HEK293 (cell line): ENCODE results near the gene ACTN4.

Experiments used
- KLF16 ChIP-seq: fragments of 450-650 bp; formaldehyde crosslinking; IDR thresholded peaks from 2 replicates; pipeline ENCODE4 v1.5.1; 2017; ENCODE audit warnings: missing biosample characterization, missing genetic modification characterization
- TRIM28 ChIP-seq: IDR thresholded peaks from 2 replicates; pipeline ENCODE4 v1.6.1; 2011; ENCODE audit warnings: low read length, control low read depth, borderline replicate concordance
- ZNF184 ChIP-seq: fragments of 450-650 bp; IDR thresholded peaks from 2 replicates; pipeline ENCODE4 v1.5.1; 2018; ENCODE audit warnings: missing biosample characterization, mild to moderate bottlenecking, missing genetic modification characterization
- ZNF324 ChIP-seq: fragments of 450-650 bp; formaldehyde crosslinking; IDR thresholded peaks from 2 replicates; pipeline ENCODE4 v1.5.1; 2016; ENCODE audit warnings: missing biosample characterization, missing genetic modification characterization
- ZNF529 ChIP-seq: fragments of 450-650 bp; formaldehyde crosslinking; IDR thresholded peaks from 2 replicates; pipeline ENCODE4 v1.5.1; 2017; ENCODE audit warnings: missing genetic modification characterization, missing biosample characterization; ENCODE audit not compliant: insufficient replicate concordance
- ZNF585B ChIP-seq: fragments of 450-650 bp; formaldehyde crosslinking; IDR thresholded peaks from 2 replicates; pipeline ENCODE4 v1.5.1; 2016; ENCODE audit warnings: missing biosample characterization, missing genetic modification characterization
- ZNF747 ChIP-seq: fragments of 450-650 bp; formaldehyde crosslinking; IDR thresholded peaks from 2 replicates; pipeline ENCODE4 v1.5.1; 2016; ENCODE audit warnings: missing biosample characterization, missing genetic modification characterization
- TF ChIP-seq, protein P1 (sequence below): fragments of 450-650 bp; formaldehyde crosslinking; IDR thresholded peaks from 2 replicates; pipeline ENCODE4 v1.5.1; 2016; ENCODE audit warnings: missing biosample characterization, missing genetic modification characterization
- TF ChIP-seq, protein P2 (sequence below): fragments of 450-650 bp; formaldehyde crosslinking; IDR thresholded peaks from 2 replicates; pipeline ENCODE4 v1.5.1; 2016; ENCODE audit warnings: missing biosample characterization, missing genetic modification characterization, borderline replicate concordance
- TF ChIP-seq, protein P3 (sequence below): IDR thresholded peaks from 2 replicates; pipeline ENCODE4 v1.6.1; 2011; ENCODE audit warnings: mild to moderate bottlenecking, low read depth, low read length, borderline replicate concordance
- TF ChIP-seq, protein P4 (sequence below): fragments of 450-650 bp; formaldehyde crosslinking; IDR thresholded peaks from 2 replicates; pipeline ENCODE4 v1.5.1; 2016; ENCODE audit warnings: missing biosample characterization, missing genetic modification characterization

DNA sequence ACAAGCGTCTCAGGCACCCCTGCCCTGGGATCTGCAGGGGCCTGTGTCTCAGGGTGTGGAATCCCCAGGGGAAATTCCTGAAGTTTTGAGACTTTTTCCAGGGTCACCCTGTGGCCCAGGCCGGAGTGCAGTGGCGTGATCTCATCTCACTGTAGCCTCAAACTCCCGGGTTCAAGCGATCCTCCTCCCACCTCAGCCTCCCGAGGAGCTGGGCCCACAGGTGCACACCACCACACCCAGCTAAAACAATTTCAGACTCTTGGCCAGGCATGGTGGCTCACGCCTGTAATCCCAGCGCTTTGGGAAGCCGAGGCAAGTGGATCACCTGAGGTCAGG lies 92.8 kb downstream of the ACTN4 start:
- no peak for TF ChIP-seq ZNF529 (tag by site-specific recombination)
- TF ChIP-seq, protein P1, sequence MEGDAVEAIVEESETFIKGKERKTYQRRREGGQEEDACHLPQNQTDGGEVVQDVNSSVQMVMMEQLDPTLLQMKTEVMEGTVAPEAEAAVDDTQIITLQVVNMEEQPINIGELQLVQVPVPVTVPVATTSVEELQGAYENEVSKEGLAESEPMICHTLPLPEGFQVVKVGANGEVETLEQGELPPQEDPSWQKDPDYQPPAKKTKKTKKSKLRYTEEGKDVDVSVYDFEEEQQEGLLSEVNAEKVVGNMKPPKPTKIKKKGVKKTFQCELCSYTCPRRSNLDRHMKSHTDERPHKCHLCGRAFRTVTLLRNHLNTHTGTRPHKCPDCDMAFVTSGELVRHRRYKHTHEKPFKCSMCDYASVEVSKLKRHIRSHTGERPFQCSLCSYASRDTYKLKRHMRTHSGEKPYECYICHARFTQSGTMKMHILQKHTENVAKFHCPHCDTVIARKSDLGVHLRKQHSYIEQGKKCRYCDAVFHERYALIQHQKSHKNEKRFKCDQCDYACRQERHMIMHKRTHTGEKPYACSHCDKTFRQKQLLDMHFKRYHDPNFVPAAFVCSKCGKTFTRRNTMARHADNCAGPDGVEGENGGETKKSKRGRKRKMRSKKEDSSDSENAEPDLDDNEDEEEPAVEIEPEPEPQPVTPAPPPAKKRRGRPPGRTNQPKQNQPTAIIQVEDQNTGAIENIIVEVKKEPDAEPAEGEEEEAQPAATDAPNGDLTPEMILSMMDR (tag by site-specific recombination): no peak
- no peak for TF ChIP-seq KLF16 (tag by site-specific recombination)
- TF ChIP-seq, protein P2, sequence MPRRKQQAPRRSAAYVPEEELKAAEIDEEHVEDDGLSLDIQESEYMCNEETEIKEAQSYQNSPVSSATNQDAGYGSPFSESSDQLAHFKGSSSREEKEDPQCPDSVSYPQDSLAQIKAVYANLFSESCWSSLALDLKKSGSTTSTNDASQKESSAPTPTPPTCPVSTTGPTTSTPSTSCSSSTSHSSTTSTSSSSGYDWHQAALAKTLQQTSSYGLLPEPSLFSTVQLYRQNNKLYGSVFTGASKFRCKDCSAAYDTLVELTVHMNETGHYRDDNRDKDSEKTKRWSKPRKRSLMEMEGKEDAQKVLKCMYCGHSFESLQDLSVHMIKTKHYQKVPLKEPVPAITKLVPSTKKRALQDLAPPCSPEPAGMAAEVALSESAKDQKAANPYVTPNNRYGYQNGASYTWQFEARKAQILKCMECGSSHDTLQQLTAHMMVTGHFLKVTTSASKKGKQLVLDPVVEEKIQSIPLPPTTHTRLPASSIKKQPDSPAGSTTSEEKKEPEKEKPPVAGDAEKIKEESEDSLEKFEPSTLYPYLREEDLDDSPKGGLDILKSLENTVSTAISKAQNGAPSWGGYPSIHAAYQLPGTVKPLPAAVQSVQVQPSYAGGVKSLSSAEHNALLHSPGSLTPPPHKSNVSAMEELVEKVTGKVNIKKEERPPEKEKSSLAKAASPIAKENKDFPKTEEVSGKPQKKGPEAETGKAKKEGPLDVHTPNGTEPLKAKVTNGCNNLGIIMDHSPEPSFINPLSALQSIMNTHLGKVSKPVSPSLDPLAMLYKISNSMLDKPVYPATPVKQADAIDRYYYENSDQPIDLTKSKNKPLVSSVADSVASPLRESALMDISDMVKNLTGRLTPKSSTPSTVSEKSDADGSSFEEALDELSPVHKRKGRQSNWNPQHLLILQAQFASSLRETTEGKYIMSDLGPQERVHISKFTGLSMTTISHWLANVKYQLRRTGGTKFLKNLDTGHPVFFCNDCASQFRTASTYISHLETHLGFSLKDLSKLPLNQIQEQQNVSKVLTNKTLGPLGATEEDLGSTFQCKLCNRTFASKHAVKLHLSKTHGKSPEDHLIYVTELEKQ: no peak
- TF ChIP-seq ZNF585B (tag by site-specific recombination): no peak
- TF ChIP-seq ZNF184 (tag by site-specific recombination): no peak
- TF ChIP-seq, protein P3, sequence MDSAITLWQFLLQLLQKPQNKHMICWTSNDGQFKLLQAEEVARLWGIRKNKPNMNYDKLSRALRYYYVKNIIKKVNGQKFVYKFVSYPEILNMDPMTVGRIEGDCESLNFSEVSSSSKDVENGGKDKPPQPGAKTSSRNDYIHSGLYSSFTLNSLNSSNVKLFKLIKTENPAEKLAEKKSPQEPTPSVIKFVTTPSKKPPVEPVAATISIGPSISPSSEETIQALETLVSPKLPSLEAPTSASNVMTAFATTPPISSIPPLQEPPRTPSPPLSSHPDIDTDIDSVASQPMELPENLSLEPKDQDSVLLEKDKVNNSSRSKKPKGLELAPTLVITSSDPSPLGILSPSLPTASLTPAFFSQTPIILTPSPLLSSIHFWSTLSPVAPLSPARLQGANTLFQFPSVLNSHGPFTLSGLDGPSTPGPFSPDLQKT: no peak
- no peak for TF ChIP-seq TRIM28
- TF ChIP-seq ZNF747 (tag by site-specific recombination): no peak
- TF ChIP-seq, protein P4, sequence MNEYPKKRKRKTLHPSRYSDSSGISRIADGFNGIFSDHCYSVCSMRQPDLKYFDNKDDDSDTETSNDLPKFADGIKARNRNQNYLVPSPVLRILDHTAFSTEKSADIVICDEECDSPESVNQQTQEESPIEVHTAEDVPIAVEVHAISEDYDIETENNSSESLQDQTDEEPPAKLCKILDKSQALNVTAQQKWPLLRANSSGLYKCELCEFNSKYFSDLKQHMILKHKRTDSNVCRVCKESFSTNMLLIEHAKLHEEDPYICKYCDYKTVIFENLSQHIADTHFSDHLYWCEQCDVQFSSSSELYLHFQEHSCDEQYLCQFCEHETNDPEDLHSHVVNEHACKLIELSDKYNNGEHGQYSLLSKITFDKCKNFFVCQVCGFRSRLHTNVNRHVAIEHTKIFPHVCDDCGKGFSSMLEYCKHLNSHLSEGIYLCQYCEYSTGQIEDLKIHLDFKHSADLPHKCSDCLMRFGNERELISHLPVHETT (tag by site-specific recombination): no peak
- no peak for TF ChIP-seq ZNF324 (tag by site-specific recombination)
